GM10248 (cell line): ENCODE results near the gene SPHK2.

Experiments used
- CTCF ChIA-PET: fragments of 300-600 bp; sonication (Branson Sonifier 250); formaldehyde crosslinking; extraction: SDS; loops from one replicate; lab custom pipeline; 2021; ENCODE audit warnings: antibody characterized with exemption; lab: Yijun Ruan, JAX
- POLR2A ChIA-PET: fragments of 350-650 bp; sonication (Branson Sonifier 250); formaldehyde crosslinking; extraction: SDS; loops from one replicate; lab custom pipeline; 2020; ENCODE audit warnings: antibody characterized with exemption; lab: Yijun Ruan, JAX
- DNase-seq: peaks from one replicate; pipeline ENCODE4 v3.0.0; 2012; ENCODE audit errors: extremely low spot score
- CTCF ChIP-seq: IDR thresholded peaks from 2 replicates; pipeline ENCODE4 v1.5.1; 2012; ENCODE audit warnings: mild to moderate bottlenecking, low read depth; ENCODE audit errors: extremely low read depth, missing control alignments, control extremely low read depth

Gene SPHK2

DNA sequence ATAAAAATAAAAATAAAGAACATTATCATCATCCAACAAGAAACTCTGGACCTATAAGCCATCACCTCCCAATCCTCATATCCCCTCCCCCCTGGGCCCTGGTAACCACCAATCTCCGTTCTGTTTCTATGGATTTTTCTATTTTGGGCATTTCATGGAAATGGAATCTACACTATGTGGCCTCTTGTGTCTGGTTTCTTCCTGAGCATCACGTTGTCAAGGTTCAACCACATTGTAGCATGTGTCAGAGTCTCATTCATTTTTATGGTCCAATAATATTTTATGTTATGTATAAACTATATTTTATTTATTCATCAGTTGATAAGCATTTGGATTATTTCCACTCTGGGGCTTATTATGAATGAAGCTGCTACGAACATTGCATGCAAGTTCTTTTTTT lies 40.4 kb upstream of the SPHK2 start:
- ChIA-PET CTCF (interaction anchor here (1.2 to 1.5 kb wide), 2 partner anchors 22 to 73 kb away, joined by 3 to 4 read pairs; no protein-coding TSS in a partner anchor), POLR2A (no interaction called here)
- DNase-seq: no peak
- TF ChIP-seq CTCF: no peak

DNA sequence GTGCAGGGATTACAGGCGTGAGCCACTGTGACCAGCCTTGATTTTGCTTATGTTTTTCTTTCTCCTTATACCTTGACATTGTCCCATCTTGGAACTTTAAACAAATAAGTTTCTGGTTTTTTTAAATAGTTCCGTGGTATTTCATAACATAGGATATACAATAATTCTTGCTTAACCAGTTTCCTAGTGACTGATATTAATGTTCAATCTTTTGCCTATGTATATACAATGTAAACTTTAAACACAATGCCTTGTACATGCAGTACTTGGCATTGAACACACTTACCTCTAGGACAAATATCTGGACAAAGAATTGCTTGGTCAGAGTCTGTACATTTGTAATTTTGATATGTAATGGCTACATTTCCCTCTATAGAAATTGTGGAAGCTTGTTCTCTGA lies 37.1 kb upstream of the SPHK2 start:
- TF ChIP-seq CTCF: no peak
- DNase-seq: no peak
- CTCF ChIA-PET: interaction anchor here (3.8 to 8.7 kb wide), 2 partner anchors 76 to 93 kb away, joined by 68 to 133 read pairs; no protein-coding TSS in a partner anchor
- POLR2A ChIA-PET: no interaction called here

DNA sequence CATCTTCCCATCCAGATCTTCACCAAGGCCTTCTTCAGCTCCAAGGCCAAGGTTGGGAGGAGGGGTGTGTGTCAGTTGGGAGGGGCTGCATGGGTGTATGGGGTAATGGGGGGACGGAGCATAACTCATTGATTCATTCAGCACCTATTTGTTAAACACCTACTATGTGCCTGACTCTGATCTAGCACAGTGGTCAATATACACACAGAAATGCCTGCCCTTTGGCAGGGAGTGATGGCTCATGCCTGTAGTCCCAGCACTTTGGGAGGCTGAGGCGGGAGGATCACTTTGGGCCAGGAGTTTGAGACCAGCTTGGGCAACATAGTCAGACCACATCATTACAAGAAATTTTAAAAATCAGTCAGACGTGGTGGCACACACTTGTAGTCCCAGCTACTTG lies 31.9 kb upstream of the SPHK2 start:
- CTCF ChIA-PET: interaction anchor here (0.7 to 8.7 kb wide), 10 partner anchors 20 to 279 kb away, joined by 3 to 133 read pairs (median 5); partner anchors contain the start of genes KDELR1, SPACA4, SYNGR4 and TMEM143
- POLR2A ChIA-PET: interaction anchor here (0.6 kb wide), 1 partner anchor 832 kb away, joined by 7 read pairs; no protein-coding TSS in a partner anchor
- no peak for DNase-seq
- TF ChIP-seq CTCF: no peak

DNA sequence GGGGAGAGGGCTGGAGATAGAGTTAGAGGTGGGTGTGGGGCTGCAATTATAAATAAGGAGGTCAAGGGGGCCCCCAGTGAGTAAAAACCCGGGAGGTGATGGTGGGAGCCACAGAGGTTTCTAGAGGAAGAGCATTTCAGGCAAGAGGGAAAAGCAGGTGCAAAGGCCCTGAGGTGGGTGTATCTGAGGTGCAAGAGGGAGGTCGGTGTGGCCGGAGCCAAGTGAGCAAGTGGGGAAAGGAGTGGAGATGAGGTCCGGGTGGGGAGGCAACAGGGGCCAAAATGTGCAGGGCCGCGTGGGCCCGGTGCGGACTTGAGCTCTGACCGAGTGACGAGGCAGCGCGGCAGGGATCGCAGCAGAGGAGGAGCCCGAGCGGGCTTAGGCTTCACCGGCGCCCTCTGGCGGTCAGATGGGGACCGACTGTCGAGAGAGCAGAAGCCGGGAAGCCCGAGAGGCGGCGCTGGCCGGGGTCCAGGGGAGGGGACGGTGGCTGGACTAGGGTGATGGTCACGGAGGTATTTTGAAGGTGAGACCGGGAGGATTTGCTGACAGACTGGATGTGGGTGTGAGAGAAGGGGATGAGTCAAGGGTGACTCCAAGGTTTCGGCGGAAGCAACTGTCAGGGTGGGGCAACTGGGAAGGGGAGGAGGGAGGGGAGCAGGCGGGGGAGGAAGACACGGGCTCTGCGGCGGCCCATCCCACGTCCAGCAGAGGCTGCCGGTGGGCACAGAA lies 30.5 kb upstream of the SPHK2 start:
- ChIA-PET CTCF (interaction anchor here (0.6 to 8.7 kb wide), 29 partner anchors 9 to 322 kb away, joined by 3 to 133 read pairs (median 4); partner anchors contain the start of genes FAM83E, KDELR1, SPACA4 and SULT2B1), POLR2A (interaction anchor here (1.0 kb wide), 1 partner anchor 30 kb away, joined by 4 read pairs; the partner anchor contains the start of genes RPL18 and SPHK2)
- DNase-seq: peak; percentile 91
- TF ChIP-seq CTCF: peak; percentile 98

- CTCF ChIA-PET: interaction anchor here (1.0 to 8.7 kb wide), 4 partner anchors 16 to 324 kb away, joined by 3 to 133 read pairs (median 38); partner anchors contain the start of gene SPACA4
- POLR2A ChIA-PET: no interaction called here
- no peak for TF ChIP-seq CTCF
- DNase-seq: no peak
Observed at GRCh38 chr19:48591021-48591420, 28.3 kb upstream of the SPHK2 start.

GRCh38 chr19:48595171-48595570 lies 24.1 kb upstream of the SPHK2 start:
- no peak for TF ChIP-seq CTCF
- ChIA-PET CTCF (interaction anchor here (0.9 to 4.4 kb wide), 2 partner anchors 11 to 14 kb away, joined by 4 to 18 read pairs; no protein-coding TSS in a partner anchor), POLR2A (no interaction called here)
- DNase-seq: no peak
